Erythroblast (primary cell): ENCODE measurements around the gene ASGR2.

ENCODE experiments used
- GATA1 ChIP-seq: IDR thresholded peaks from 2 replicates; pipeline ENCODE4 v1.6.1; 2011; ENCODE audit warnings: low read depth, mild to moderate bottlenecking, control low read depth, low read length, moderate library complexity
- POLR2A ChIP-seq: IDR thresholded peaks from 2 replicates; pipeline ENCODE4 v1.6.1; 2011; ENCODE audit warnings: mild to moderate bottlenecking, low read length

GRCh38 chr17:7141824-7142223 lies 27.2 kb upstream of the ASGR2 start:
- TF ChIP-seq POLR2A (no peak), GATA1 (no peak)
